Measurements from ENCODE around the gene MTCH1. TPM values are rescaled to one million over a fixed set of nuclear protein-coding genes. Genes with fewer than 3 reads are reported as not detected.

The MTCH1 gene
- 69.5 TPM for polyA plus RNA-seq

DNA sequence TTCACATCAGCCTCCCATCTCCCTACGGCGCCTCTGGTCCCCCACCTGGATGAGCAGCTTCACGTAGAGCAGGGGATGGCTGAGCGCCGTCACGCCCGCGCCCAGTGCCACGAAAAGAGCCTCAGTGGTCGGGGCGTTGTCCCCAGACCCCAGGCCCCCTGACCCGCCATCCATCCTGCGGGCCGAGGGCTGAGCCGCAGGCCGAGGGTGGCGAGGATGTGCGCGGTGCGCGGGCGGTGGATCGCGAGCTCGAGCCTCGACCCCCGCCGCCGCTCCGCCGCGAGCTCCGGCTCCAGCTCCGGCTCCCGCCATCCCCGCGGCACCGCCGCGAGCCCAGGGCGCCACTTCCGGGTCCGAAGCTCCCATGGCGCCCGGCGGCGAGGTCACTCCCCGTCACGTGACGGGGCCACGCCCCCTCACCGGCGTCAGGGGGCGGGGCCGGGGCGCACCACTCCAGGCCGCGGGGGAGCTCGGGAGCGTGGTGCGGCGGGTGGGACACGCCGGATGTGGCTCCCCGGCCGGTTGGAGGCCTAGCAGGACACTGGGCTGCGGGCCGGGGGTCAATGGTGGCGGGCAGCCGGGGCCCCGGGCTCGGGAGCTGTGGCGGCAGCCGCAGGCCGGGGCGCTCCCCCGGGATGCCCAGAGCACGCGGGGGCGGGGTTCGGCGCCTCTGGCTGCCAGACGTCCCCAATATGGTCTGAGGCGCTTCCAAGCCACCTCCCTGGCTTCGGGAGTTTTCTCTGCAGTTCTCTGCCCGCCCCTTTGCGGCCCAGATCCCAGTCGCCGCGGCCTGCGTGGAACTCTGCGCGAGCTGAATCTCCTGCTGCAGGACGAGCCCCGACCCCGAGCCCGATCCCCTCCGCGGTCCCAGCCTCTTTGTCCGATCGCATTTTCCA is at the start of gene MTCH1:
Gene MTCH1, minus strand, starts transcription at position 389 of the 896 bp plus-strand sequence. Its CDS starts 23 bp downstream, at position 366.
- Mint-ChIP-seq H3K9me3 (no peaks in the 10 kb centered on the region), H3K4me1 (peaks cover 10 to 14% (median 11%) of the 10 kb centered on the region in 3 donors), H3K27ac (peak within 1 kb of the TSS; percentile 97 to 98 (median 97)), H3K36me3 (no peaks in the 10 kb centered on the region), H3K4me3 (peak within 1 kb of the TSS; percentile 97 to 99 (median 98)), H3K27me3 (no peaks in the 10 kb centered on the region)

- peaks cover 9 to 15% (median 11%) of the 10 kb centered on the region in 3 donors for H3K4me1 Mint-ChIP-seq
- H3K9me3 Mint-ChIP-seq = peaks cover 0 to 6% (median 3%) of the 10 kb centered on the region in 3 donors
- H3K27ac Mint-ChIP-seq = peak overlapping the region; percentile 68 to 91 (median 91)
- peak overlapping the region in 2 of 4 donors; percentile 4 to 52 for H3K4me3 Mint-ChIP-seq
- H3K27me3 Mint-ChIP-seq = no peaks in the 10 kb centered on the region
- H3K36me3 Mint-ChIP-seq = peaks cover 19% of the 10 kb centered on the region
These were observed 48.1 kb upstream of the MTCH1 start for GRCh38 chr6:37033819-37034795.

DNA sequence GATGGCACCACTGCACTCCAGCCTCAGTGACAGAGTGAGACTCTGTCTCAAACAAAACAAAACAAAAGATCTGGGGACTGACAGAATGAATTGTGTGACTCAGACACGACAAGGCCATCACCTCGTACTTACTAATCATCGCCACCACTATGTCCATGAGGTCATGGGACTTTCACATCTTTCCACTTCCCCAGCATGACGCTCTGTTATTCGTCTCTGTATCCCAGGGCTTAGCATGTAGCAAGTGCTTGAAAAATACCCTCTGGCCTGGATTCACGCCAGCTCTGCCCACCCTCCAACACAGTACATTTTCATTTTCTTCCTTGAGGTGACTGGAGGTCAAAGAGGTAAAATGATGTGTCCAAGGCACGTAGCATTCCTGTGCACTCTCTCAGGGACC is 47.3 kb upstream of the MTCH1 start:
- Mint-ChIP-seq H3K27ac (peak overlapping the region; percentile 68 to 91 (median 91)), H3K9me3 (peaks cover 0 to 6% (median 3%) of the 10 kb centered on the region in 3 donors), H3K4me1 (peaks cover 5 to 11% (median 7%) of the 10 kb centered on the region in 3 donors), H3K4me3 (no peak overlapping the region), H3K27me3 (no peaks in the 10 kb centered on the region), H3K36me3 (peaks cover 14% of the 10 kb centered on the region)

- Mint-ChIP-seq H3K27me3 (no peaks in the 10 kb centered on the region), H3K4me3 (no peak overlapping the region)
These were observed 46.2 kb upstream of the MTCH1 start for GRCh38 chr6:37032239-37032638.

GRCh38 chr6:37030599-37030998 is 44.6 kb upstream of the MTCH1 start:
- Mint-ChIP-seq H3K9me3 (peaks cover 0 to 6% (median 3%) of the 10 kb centered on the region in 3 donors), H3K36me3 (peaks cover 14% of the 10 kb centered on the region), H3K4me1 (peaks cover 5 to 11% (median 7%) of the 10 kb centered on the region in 3 donors), H3K27ac (peak overlapping the region in 1 of 3 donors; percentile 31), H3K4me3 (peak overlapping the region in 1 of 4 donors; percentile 28), H3K27me3 (no peaks in the 10 kb centered on the region)

More at GRCh38 chr6:37032239-37032638, 46.2 kb upstream of the MTCH1 start:
- peaks cover 14% of the 10 kb centered on the region for H3K36me3 Mint-ChIP-seq
- H3K9me3 Mint-ChIP-seq = peaks cover 0 to 6% (median 3%) of the 10 kb centered on the region in 3 donors
- peaks cover 5 to 11% (median 7%) of the 10 kb centered on the region in 3 donors for H3K4me1 Mint-ChIP-seq
- peak overlapping the region; percentile 31 to 80 (median 35) for H3K27ac Mint-ChIP-seq

DNA sequence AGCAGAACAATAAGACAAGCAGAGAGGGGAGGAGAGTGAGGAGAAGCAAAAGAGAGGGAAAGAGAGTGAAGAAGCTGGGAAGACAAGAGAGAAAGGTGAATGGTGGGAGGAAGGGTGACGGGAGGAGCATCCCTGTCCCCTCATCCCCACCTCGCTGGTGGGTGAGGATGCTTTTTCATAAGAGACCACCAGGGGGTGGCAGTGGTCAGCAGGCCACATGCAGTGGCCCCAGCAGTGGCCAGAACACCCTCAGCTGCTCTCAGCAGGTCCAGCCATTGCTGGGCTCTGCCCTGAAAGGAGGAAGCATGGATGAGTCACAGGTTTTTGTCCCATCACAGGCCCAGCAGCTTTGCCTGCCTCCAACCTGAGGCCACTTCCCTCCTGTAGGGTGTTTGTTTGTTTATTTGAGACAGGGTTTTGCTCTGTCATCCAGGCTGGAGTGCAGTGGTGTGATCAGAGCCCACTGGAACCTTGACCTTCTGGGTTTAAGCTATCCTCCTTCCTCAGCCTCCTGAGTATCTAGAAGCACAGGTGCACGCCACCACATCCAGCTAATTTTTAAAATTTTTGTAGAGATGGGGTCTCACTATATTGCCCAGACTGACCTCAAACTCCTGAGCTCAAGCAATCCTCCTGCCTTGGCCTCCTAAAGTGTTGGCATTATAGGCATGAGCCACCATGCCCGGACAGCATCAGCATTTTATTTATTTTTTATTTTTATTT is 43.4 kb upstream of the MTCH1 start:
- H3K4me1 Mint-ChIP-seq = peaks cover 4 to 10% (median 7%) of the 10 kb centered on the region in 3 donors
- H3K27ac Mint-ChIP-seq = peak overlapping the region; percentile 31 to 89 (median 67)
- peak overlapping the region in 1 of 4 donors; percentile 60 for H3K4me3 Mint-ChIP-seq
- H3K36me3 Mint-ChIP-seq = peaks cover 13% of the 10 kb centered on the region
- H3K9me3 Mint-ChIP-seq = peaks cover 0 to 6% (median 3%) of the 10 kb centered on the region in 3 donors
- no peaks in the 10 kb centered on the region for H3K27me3 Mint-ChIP-seq

DNA sequence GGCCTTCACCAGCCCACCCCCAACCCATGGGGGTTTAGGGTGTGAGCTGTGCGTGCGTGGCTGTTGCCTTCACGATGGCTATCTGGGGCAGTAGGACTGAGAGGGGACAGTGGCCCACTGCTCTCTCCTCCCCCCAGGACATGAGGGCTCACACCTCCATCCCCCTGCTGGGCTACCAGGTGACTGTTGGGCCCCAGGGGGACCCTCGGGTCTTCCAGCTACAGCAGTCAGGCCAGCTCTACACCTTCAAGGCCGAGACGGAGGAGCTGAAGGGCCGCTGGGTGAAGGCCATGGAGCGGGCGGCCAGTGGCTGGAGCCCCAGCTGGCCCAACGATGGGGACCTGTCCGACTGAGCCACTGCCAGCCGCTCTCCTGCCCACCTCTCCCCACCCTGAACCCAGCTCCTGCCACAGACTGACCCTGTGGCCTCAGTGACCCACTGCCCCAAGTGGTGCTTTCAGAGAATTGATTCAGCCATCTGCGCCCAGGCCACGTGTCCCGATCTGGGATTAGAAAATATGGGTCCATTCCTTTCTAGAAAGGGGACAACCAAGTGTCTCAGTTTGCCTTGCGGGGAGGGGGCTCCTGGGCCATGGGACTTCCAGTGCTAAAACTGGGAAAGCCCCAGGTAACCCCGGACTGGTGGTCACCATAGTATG is 41.9 kb upstream of the MTCH1 start:
- peaks cover 0 to 6% (median 3%) of the 10 kb centered on the region in 3 donors for H3K9me3 Mint-ChIP-seq
- H3K4me1 Mint-ChIP-seq = peaks cover 0 to 2% (median under 1%) of the 10 kb centered on the region in 3 donors

GRCh38 chr6:37027036-37027720 is 41.2 kb upstream of the MTCH1 start:
- no peaks in the 10 kb centered on the region for H3K27me3 Mint-ChIP-seq
- peaks cover 0 to 6% (median 3%) of the 10 kb centered on the region in 3 donors for H3K9me3 Mint-ChIP-seq
- H3K36me3 Mint-ChIP-seq = peaks cover 7% of the 10 kb centered on the region
- no peak overlapping the region for H3K4me3 Mint-ChIP-seq
- no peak overlapping the region for H3K27ac Mint-ChIP-seq
- peaks cover 0 to 2% (median 2%) of the 10 kb centered on the region in 3 donors for H3K4me1 Mint-ChIP-seq

More for the DNA sequence above, 41.9 kb upstream of the MTCH1 start:
- H3K27ac Mint-ChIP-seq = no peak overlapping the region
- H3K27me3 Mint-ChIP-seq = no peaks in the 10 kb centered on the region
- H3K36me3 Mint-ChIP-seq = peaks cover 10% of the 10 kb centered on the region
- H3K4me3 Mint-ChIP-seq = no peak overlapping the region

- peaks cover 0 to 6% (median 3%) of the 10 kb centered on the region in 3 donors for H3K9me3 Mint-ChIP-seq
- H3K27ac Mint-ChIP-seq = peak overlapping the region in 1 of 3 donors; percentile 39
- no peaks in the 10 kb centered on the region for H3K27me3 Mint-ChIP-seq
- H3K4me3 Mint-ChIP-seq = peak overlapping the region in 1 of 4 donors; percentile 77
- peaks cover 7% of the 10 kb centered on the region for H3K36me3 Mint-ChIP-seq
- peaks cover 0 to 4% (median 2%) of the 10 kb centered on the region in 3 donors for H3K4me1 Mint-ChIP-seq
These were observed 39.8 kb upstream of the MTCH1 start for GRCh38 chr6:37025621-37026466.

GRCh38 chr6:37024656-37025337 is 38.8 kb upstream of the MTCH1 start:
- no peaks in the 10 kb centered on the region for H3K36me3 Mint-ChIP-seq
- no peaks in the 10 kb centered on the region for H3K27me3 Mint-ChIP-seq
- no peaks in the 10 kb centered on the region for H3K9me3 Mint-ChIP-seq
- no peak overlapping the region for H3K4me3 Mint-ChIP-seq
- peaks cover 0 to 7% (median 2%) of the 10 kb centered on the region in 3 donors for H3K4me1 Mint-ChIP-seq
- peak overlapping the region in 1 of 3 donors; percentile 73 for H3K27ac Mint-ChIP-seq

DNA sequence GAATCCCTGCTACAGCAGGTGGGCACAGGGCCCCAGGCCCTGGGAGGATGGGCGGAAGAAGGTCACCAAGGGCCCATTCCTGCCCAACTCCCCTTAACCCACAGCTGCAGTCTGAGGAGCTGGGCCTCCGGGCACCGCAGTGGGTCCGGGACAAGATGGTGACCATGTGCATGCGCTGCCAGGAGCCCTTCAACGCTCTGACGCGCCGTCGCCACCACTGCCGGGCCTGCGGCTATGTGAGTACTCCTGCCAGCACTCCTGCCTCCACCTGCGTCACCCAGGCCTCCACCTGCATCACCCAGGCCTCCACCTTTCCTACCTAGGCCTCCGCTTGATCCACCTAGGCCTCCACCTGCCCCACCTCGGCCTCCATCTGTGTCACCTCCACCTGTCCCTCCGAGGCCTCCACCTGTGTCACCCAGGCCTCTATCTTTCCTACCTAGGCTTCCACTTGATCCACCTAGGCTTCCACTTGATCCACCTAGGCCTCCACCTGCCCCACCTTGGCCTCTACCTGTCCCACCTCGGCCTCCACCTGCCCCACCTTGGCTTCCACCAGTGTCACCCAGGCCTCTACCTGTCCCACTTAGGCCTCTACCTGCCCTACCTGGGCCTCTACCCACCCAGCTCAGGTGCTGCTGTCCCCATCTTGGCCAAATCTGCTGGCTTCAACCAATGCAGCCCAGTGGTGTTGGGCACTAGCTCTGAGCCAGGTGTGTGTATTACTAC is 36.3 kb upstream of the MTCH1 start:
- Mint-ChIP-seq H3K27me3 (no peaks in the 10 kb centered on the region), H3K4me3 (no peak overlapping the region), H3K27ac (peak overlapping the region in 2 of 3 donors; percentile 23 to 78), H3K36me3 (no peaks in the 10 kb centered on the region), H3K9me3 (no peaks in the 10 kb centered on the region), H3K4me1 (peaks cover 6 to 19% (median 16%) of the 10 kb centered on the region in 3 donors)

All from IgD-negative memory B cell (primary cell).